ENCODE data around the gene ORMDL1.

DNA sequence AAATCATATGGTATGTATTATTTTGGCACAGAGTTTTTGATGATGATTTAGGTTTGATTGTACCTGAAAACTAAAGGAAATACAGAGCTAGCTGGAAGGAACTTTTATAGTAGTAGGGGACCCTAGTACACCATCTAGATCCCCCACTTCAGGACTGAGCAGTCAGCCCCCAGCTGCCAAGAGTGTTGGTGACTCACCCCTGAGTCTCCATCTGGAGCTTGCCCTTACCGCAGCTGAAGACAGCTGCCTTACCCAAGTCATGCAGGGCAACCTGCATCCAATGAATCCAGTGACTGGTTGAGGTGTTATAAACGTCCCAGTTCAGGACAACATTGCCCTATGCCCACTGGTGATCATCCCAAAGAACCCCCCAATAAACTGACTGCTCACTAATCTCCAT lies 15.4 kb upstream of the ORMDL1 start:
- no peak for TF ChIP-seq POLR2A (IDR thresholded peaks at IDR 0.05)
- TF ChIP-seq CTCF (IDR thresholded peaks at IDR 0.05) = no peak
- TF ChIP-seq EP300 (IDR thresholded peaks at IDR 0.05) = no peak

All from tibial nerve (tissue), 4 donors.